ENCODE data around the gene CCSAP. TPM values are rescaled to one million over a fixed set of nuclear protein-coding genes. Genes with fewer than 3 reads are reported as not detected.
A peak's percentile ranks its signal among the peaks of the same experiment; 100 is the strongest.

The CCSAP gene
- total and polyA plus RNA-seq, 2 donors (not counting 1 experiment from before 2014, with no cell fraction given): 4.4 to 6.9 TPM

DNA sequence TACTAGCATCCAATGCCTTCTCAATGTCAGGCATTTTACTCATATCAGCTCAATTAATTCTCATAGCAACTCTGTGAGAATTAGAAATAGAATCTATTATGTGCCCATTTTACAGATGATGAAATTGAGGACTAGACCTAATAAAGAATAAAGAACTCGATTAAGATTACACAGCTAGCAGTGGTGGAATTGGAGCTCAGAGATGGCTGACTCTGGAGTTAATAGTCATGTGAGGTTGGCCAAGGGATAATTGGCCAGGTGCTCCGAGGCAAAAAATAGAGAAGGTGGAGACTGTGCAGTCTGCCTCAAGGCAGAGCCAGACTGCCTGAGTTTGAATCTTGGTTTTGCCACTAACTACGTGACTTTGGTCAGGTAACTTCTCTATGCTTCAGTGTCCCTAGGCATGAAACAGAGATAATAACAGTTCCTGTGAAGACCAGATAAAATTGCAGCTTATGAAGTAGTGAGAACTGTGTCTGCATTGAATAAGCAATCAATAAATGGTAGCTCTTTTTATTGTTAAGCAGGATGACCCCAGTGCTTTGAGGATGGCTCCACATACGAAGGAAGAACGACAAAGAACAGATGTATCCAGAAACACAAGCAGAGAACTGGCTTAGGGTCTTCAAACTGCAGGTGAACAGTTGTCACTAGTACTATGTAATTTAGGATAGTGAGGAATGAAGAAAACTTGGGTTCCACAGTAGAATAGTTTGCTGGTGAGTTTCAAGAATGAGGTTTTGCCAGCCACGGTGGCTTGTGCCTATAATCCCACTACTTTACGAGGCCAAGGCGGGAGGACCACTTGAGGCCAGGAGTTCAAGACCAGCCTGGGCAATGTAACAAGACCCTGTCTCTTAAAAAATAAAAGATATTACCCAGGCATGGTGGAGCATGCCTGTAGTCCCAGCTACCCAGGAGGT lies 6.9 kb upstream of the CCSAP start:
- no peaks in the 10 kb centered on the region for H3K79me2 ChIP-seq (ENCODE audit: control insufficient read depth, insufficient read depth, low read length)
- no peaks in the 10 kb centered on the region for H3K36me3 ChIP-seq (ENCODE audit: control insufficient read depth, insufficient read depth, low read length)
- no peak for DNase-seq (ENCODE audit: low read depth in 2 of 2)
- H3K4me3 ChIP-seq (replicated peaks in 1 of 4; ENCODE audit: control extremely low read depth in 1 of 4, insufficient read depth in 1 of 4, low read depth in 3 of 4, low read length in 4 of 4): no peak overlapping the region
- no peaks in the 10 kb centered on the region for H4K20me1 ChIP-seq (ENCODE audit: control insufficient read depth, extremely low read depth, insufficient read depth, low read length)
- TF ChIP-seq EZH2 (IDR thresholded peaks at IDR 0.05; ENCODE audit: low read length, missing control alignments): no peak
- TF ChIP-seq, protein P1, sequence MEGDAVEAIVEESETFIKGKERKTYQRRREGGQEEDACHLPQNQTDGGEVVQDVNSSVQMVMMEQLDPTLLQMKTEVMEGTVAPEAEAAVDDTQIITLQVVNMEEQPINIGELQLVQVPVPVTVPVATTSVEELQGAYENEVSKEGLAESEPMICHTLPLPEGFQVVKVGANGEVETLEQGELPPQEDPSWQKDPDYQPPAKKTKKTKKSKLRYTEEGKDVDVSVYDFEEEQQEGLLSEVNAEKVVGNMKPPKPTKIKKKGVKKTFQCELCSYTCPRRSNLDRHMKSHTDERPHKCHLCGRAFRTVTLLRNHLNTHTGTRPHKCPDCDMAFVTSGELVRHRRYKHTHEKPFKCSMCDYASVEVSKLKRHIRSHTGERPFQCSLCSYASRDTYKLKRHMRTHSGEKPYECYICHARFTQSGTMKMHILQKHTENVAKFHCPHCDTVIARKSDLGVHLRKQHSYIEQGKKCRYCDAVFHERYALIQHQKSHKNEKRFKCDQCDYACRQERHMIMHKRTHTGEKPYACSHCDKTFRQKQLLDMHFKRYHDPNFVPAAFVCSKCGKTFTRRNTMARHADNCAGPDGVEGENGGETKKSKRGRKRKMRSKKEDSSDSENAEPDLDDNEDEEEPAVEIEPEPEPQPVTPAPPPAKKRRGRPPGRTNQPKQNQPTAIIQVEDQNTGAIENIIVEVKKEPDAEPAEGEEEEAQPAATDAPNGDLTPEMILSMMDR (conservative IDR thresholded peaks at IDR 0.05 in 1 of 2, IDR thresholded peaks at IDR 0.05 in 1 of 2; ENCODE audit: low read depth in 1 of 2, low read length in 2 of 2): no peak
- H3K27me3 ChIP-seq (ENCODE audit: control insufficient read depth, insufficient read depth, low read length): peaks cover 18% of the 10 kb centered on the region
- no peaks in the 10 kb centered on the region for H3K9me3 ChIP-seq (ENCODE audit: control insufficient read depth, insufficient read depth, low read depth, low read length)
- H3K9ac ChIP-seq (ENCODE audit: insufficient read depth, low read length): no peak overlapping the region
- H3K4me1 ChIP-seq (ENCODE audit: control insufficient read depth, extremely low read depth, insufficient read depth, low read length): no peaks in the 10 kb centered on the region
- no peak overlapping the region for H2AFZ ChIP-seq (ENCODE audit: low read length)
- H3K27ac ChIP-seq (ENCODE audit: insufficient read depth, low read length): no peak overlapping the region
- H3K4me2 ChIP-seq (ENCODE audit: extremely low read depth, insufficient read depth, low read length): no peak overlapping the region

DNA sequence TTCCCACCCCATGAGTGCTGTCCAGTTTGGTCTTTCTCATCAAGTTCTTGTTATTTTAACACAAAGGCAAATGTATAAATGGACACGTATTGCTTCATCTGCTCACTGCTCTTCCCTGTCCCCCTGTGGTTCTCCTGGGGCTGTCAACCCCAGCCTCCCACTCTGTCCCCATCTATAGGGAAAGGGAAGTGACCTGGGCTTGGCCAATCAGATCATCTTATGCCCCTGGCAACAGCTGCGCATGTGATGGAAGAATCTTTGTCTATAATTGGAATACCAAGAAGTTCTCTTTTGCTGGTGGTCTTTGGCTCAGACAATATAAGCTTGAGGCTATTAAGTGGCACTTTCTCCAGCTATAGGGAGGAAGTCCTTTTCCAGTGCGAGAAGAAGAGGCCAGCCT lies 4.7 kb upstream of the CCSAP start:
- DNase-seq (ENCODE audit: low read depth in 2 of 2): no peak
- H3K4me3 ChIP-seq (replicated peaks in 1 of 4; ENCODE audit: control extremely low read depth in 1 of 4, insufficient read depth in 1 of 4, low read depth in 3 of 4, low read length in 4 of 4): no peak overlapping the region
- H3K27me3 ChIP-seq (ENCODE audit: control insufficient read depth, insufficient read depth, low read length): peaks cover 18% of the 10 kb centered on the region
- no peaks in the 10 kb centered on the region for H3K4me1 ChIP-seq (ENCODE audit: control insufficient read depth, extremely low read depth, insufficient read depth, low read length)
- no peaks in the 10 kb centered on the region for H3K79me2 ChIP-seq (ENCODE audit: control insufficient read depth, insufficient read depth, low read length)
- no peaks in the 10 kb centered on the region for H4K20me1 ChIP-seq (ENCODE audit: control insufficient read depth, extremely low read depth, insufficient read depth, low read length)
- H3K9ac ChIP-seq (ENCODE audit: insufficient read depth, low read length): no peak overlapping the region
- no peaks in the 10 kb centered on the region for H3K36me3 ChIP-seq (ENCODE audit: control insufficient read depth, insufficient read depth, low read length)
- H3K27ac ChIP-seq (ENCODE audit: insufficient read depth, low read length): no peak overlapping the region
- TF ChIP-seq, protein P1 (conservative IDR thresholded peaks at IDR 0.05 in 1 of 2, IDR thresholded peaks at IDR 0.05 in 1 of 2; ENCODE audit: low read depth in 1 of 2, low read length in 2 of 2): no peak
- no peak overlapping the region for H3K4me2 ChIP-seq (ENCODE audit: extremely low read depth, insufficient read depth, low read length)
- no peak overlapping the region for H2AFZ ChIP-seq (ENCODE audit: low read length)
- no peaks in the 10 kb centered on the region for H3K9me3 ChIP-seq (ENCODE audit: control insufficient read depth, insufficient read depth, low read depth, low read length)

DNA sequence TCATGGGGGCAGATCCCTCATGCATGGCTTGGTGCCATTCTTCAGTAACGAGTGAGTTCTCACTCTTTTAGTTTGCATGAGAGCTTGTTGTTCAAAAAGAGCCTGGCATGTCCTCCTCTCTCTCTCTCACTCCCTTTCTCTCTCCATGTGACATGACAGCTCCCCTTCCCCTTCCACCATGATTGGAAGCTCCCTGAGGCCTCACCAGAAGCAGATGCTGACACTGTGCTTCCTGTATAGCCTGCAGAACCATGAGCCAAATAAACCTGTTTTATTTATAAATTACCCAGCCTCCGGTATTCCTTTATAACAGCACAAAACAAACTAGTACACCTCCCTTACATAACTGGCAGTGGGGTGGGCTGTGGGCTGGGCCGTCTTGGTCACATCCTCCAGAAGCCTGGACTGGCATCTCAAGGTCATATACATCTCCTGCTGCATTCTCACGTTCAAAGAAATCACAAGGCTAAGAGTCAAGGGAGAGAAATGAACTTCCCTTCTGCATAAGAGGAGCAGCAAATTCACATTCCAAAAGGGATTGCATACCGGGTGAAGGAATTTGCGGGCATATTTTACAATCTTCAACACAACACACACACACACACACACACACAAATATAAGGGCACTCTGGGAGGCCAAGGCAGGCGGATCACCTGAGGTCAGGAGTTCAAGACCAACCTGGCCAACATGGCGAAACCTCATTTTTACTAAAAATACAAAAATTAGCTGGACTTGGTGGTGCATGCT lies 2.3 kb upstream of the CCSAP start:
- DNase-seq (ENCODE audit: low read depth in 2 of 2): peak in 1 of 2 donors; percentile 21
- Histone ChIP-seq H3K27ac (ENCODE audit: insufficient read depth, low read length) (no peak overlapping the region), H3K36me3 (ENCODE audit: control insufficient read depth, insufficient read depth, low read length) (no peaks in the 10 kb centered on the region), H4K20me1 (ENCODE audit: control insufficient read depth, extremely low read depth, insufficient read depth, low read length) (no peaks in the 10 kb centered on the region), H2AFZ (ENCODE audit: low read length) (no peak overlapping the region), H3K4me2 (ENCODE audit: extremely low read depth, insufficient read depth, low read length) (no peak overlapping the region), H3K9ac (ENCODE audit: insufficient read depth, low read length) (no peak overlapping the region), H3K9me3 (ENCODE audit: control insufficient read depth, insufficient read depth, low read depth, low read length) (no peaks in the 10 kb centered on the region), H3K4me3 (replicated peaks in 1 of 4; ENCODE audit: control extremely low read depth in 1 of 4, insufficient read depth in 1 of 4, low read depth in 3 of 4, low read length in 4 of 4) (no peak overlapping the region), H3K27me3 (ENCODE audit: control insufficient read depth, insufficient read depth, low read length) (peaks cover 12% of the 10 kb centered on the region), H3K4me1 (ENCODE audit: control insufficient read depth, extremely low read depth, insufficient read depth, low read length) (peaks cover 6% of the 10 kb centered on the region), H3K79me2 (ENCODE audit: control insufficient read depth, insufficient read depth, low read length) (peaks cover 9% of the 10 kb centered on the region)
- TF ChIP-seq, protein P1 (conservative IDR thresholded peaks at IDR 0.05 in 1 of 2, IDR thresholded peaks at IDR 0.05 in 1 of 2; ENCODE audit: low read depth in 1 of 2, low read length in 2 of 2): no peak
- TF ChIP-seq EZH2 (IDR thresholded peaks at IDR 0.05; ENCODE audit: low read length, missing control alignments): no peak

Data from fibroblast of lung (primary cell).